ENCODE measurements around the gene LRRC3.

- TF ChIP-seq CTCF (IDR thresholded peaks at IDR 0.05), result no peak
- no peak for TF ChIP-seq POLR2A (IDR thresholded peaks at IDR 0.05)
Measured at GRCh38 chr21:44445145-44445812, 10.0 kb upstream of the LRRC3 start.

Measured in Peyer's patch (tissue), 4 donors.